SU-DHL-6 (cell line): Measurements from ENCODE around the gene FARS2.

Experiments
- CTCF ChIP-seq: fragments of 200-600 bp; sonication (generic); IDR thresholded peaks from one replicate; pipeline ENCODE4 v1.5.1; 2017; ENCODE audit warnings: antibody characterized with exemption, mild to moderate bottlenecking, low read length, moderate library complexity; ENCODE audit not compliant: insufficient read depth, poor library complexity, severe bottlenecking
- EZH2phosphoT487 ChIP-seq: fragments of 200-600 bp; sonication (generic), shearing (Covaris generic); conservative IDR thresholded peaks from 2 replicates; pipeline ENCODE4 v1.6.1; 2018; ENCODE audit warnings: mild to moderate bottlenecking, antibody characterized with exemption, low read length, moderate library complexity, mixed read lengths

- no peak for TF ChIP-seq CTCF
- TF ChIP-seq EZH2phosphoT487, result no peak
Observed at GRCh38 chr6:5552243-5552642, 290.9 kb downstream of the FARS2 start.
